ENCODE data around the gene EFTUD2.

- TF ChIP-seq CTCF (IDR thresholded peaks at IDR 0.05) (peak; percentile 34 to 73 (median 60)), POLR2A (IDR thresholded peaks at IDR 0.05) (no peak)
Observed at GRCh38 chr17:44878627-44879221, 20.5 kb downstream of the EFTUD2 start.
